HCT116 (cell line): ENCODE data around the gene DOCK2.

Experiments used
- CEBPB ChIP-seq: IDR thresholded peaks from 2 replicates; pipeline ENCODE4 v1.6.1; 2012; ENCODE audit warnings: low read depth
- EZH2 ChIP-seq: fragments of 200-600 bp; sonication (generic); IDR thresholded peaks from 2 replicates; pipeline ENCODE4 v1.6.1; 2017; ENCODE audit warnings: antibody characterized with exemption, mixed run types
- EZH2phosphoT487 ChIP-seq: fragments of 200-600 bp; IDR thresholded peaks from 2 replicates; pipeline ENCODE4 v1.6.1; 2018; ENCODE audit warnings: antibody characterized with exemption, borderline replicate concordance
- POLR2A ChIP-seq: IDR thresholded peaks from 2 replicates; pipeline ENCODE4 v1.7.0; 2011; ENCODE audit warnings: borderline replicate concordance; ENCODE audit not compliant: insufficient read depth, insufficient read length; ENCODE audit errors: extremely low read depth
- POLR2AphosphoS5 ChIP-seq: IDR thresholded peaks from 2 replicates; pipeline ENCODE4 v1.6.1; 2011; ENCODE audit warnings: mild to moderate bottlenecking, low read depth, low read length, moderate library complexity
- RAD21 ChIP-seq: IDR thresholded peaks from 2 replicates; pipeline ENCODE4 v1.6.1; 2012; ENCODE audit warnings: low read depth, mild to moderate bottlenecking
- SIN3A ChIP-seq: IDR thresholded peaks from 2 replicates; pipeline ENCODE4 v1.6.1; 2012; ENCODE audit warnings: low read depth
- YY1 ChIP-seq: IDR thresholded peaks from 2 replicates; pipeline ENCODE4 v1.6.1; 2011; ENCODE audit warnings: low read length, low read depth, moderate library complexity, mild to moderate bottlenecking; ENCODE audit not compliant: insufficient replicate concordance; ENCODE audit errors: extremely low read depth
- ZFX ChIP-seq: fragments of 450-650 bp; IDR thresholded peaks from 2 replicates; pipeline ENCODE4 v1.6.1; 2017
- TF ChIP-seq, protein P1 (sequence below), 3 experiments: fragments of 200-600 bp in 1 of 3; sonication (generic) in 1 of 3; IDR thresholded peaks in 2 of 3; conservative IDR thresholded peaks in 1 of 3; 2 replicates each; pipeline ENCODE4 v1.5.1; 2012 to 2017; ENCODE audit warnings: low read depth in 2 of 3, low read length in 2 of 3, antibody characterized with exemption in 1 of 3, borderline replicate concordance in 1 of 3, control low read depth in 1 of 3, mild to moderate bottlenecking in 1 of 3, mixed read lengths in 1 of 3, mixed run types in 1 of 3, moderate library complexity in 1 of 3; ENCODE audit not compliant: insufficient read depth in 1 of 3
- TF ChIP-seq, protein P2 (sequence below): IDR thresholded peaks from 2 replicates; pipeline ENCODE4 v1.6.1; 2012; ENCODE audit warnings: low read depth
- TF ChIP-seq, protein P3 (sequence below): IDR thresholded peaks from 2 replicates; pipeline ENCODE4 v1.6.1; 2012
- TF ChIP-seq, protein P4 (sequence below): IDR thresholded peaks from 2 replicates; pipeline ENCODE4 v1.6.1; 2012

DNA sequence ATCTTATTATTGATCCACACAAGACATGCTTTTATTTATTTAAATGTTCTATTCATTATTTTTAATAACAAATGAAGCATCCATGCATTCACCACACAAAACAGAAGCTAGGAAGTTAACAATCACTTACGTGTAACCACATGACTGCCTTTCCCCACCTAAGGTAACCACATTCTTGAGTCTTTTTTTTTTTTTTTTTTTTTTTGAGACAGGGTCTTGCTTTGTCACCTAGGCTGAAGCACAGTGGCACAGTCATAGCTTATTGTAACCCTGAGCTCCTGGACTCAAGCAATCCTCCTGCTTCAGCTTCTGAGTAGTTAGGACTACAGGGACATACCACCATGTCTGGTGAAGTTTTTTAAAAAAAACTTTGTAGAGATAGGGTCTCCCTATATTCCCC, 133.0 kb downstream of the DOCK2 start:
- TF ChIP-seq, protein P1, sequence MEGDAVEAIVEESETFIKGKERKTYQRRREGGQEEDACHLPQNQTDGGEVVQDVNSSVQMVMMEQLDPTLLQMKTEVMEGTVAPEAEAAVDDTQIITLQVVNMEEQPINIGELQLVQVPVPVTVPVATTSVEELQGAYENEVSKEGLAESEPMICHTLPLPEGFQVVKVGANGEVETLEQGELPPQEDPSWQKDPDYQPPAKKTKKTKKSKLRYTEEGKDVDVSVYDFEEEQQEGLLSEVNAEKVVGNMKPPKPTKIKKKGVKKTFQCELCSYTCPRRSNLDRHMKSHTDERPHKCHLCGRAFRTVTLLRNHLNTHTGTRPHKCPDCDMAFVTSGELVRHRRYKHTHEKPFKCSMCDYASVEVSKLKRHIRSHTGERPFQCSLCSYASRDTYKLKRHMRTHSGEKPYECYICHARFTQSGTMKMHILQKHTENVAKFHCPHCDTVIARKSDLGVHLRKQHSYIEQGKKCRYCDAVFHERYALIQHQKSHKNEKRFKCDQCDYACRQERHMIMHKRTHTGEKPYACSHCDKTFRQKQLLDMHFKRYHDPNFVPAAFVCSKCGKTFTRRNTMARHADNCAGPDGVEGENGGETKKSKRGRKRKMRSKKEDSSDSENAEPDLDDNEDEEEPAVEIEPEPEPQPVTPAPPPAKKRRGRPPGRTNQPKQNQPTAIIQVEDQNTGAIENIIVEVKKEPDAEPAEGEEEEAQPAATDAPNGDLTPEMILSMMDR (IDR thresholded peaks at IDR 0.05 in 2 of 3, conservative IDR thresholded peaks at IDR 0.05 in 1 of 3; ENCODE audit: borderline replicate concordance in 1 of 3, insufficient read depth in 1 of 3, low read depth in 2 of 3, low read length in 2 of 3): no peak
- no peak for TF ChIP-seq RAD21
- no peak for TF ChIP-seq CEBPB
- TF ChIP-seq, protein P2, sequence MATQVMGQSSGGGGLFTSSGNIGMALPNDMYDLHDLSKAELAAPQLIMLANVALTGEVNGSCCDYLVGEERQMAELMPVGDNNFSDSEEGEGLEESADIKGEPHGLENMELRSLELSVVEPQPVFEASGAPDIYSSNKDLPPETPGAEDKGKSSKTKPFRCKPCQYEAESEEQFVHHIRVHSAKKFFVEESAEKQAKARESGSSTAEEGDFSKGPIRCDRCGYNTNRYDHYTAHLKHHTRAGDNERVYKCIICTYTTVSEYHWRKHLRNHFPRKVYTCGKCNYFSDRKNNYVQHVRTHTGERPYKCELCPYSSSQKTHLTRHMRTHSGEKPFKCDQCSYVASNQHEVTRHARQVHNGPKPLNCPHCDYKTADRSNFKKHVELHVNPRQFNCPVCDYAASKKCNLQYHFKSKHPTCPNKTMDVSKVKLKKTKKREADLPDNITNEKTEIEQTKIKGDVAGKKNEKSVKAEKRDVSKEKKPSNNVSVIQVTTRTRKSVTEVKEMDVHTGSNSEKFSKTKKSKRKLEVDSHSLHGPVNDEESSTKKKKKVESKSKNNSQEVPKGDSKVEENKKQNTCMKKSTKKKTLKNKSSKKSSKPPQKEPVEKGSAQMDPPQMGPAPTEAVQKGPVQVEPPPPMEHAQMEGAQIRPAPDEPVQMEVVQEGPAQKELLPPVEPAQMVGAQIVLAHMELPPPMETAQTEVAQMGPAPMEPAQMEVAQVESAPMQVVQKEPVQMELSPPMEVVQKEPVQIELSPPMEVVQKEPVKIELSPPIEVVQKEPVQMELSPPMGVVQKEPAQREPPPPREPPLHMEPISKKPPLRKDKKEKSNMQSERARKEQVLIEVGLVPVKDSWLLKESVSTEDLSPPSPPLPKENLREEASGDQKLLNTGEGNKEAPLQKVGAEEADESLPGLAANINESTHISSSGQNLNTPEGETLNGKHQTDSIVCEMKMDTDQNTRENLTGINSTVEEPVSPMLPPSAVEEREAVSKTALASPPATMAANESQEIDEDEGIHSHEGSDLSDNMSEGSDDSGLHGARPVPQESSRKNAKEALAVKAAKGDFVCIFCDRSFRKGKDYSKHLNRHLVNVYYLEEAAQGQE: no peak
- no peak for TF ChIP-seq EZH2phosphoT487
- no peak for TF ChIP-seq YY1
- TF ChIP-seq, protein P3, sequence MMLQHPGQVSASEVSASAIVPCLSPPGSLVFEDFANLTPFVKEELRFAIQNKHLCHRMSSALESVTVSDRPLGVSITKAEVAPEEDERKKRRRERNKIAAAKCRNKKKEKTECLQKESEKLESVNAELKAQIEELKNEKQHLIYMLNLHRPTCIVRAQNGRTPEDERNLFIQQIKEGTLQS: no peak
- TF ChIP-seq POLR2AphosphoS5: no peak
- no peak for TF ChIP-seq POLR2A
- TF ChIP-seq, protein P4, sequence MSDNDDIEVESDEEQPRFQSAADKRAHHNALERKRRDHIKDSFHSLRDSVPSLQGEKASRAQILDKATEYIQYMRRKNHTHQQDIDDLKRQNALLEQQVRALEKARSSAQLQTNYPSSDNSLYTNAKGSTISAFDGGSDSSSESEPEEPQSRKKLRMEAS: no peak
- TF ChIP-seq SIN3A: no peak
- TF ChIP-seq EZH2: no peak
- no peak for TF ChIP-seq ZFX
